ENCODE measurements around the gene HENMT1. TPM values are rescaled to one million over a fixed set of nuclear protein-coding genes. Genes with fewer than 3 reads are reported as not detected.
"Not testable (repeated sequence)": the region's sequence is repeated elsewhere in the genome, so short reads cannot be mapped to it uniquely, and the experiment has no call there.

Gene HENMT1
- total RNA-seq, 3 donors from 2014 or later (not counting 1 experiment from before 2014, with no cell fraction given), result 26.9 to 41.5 (median 30.6) TPM

DNA sequence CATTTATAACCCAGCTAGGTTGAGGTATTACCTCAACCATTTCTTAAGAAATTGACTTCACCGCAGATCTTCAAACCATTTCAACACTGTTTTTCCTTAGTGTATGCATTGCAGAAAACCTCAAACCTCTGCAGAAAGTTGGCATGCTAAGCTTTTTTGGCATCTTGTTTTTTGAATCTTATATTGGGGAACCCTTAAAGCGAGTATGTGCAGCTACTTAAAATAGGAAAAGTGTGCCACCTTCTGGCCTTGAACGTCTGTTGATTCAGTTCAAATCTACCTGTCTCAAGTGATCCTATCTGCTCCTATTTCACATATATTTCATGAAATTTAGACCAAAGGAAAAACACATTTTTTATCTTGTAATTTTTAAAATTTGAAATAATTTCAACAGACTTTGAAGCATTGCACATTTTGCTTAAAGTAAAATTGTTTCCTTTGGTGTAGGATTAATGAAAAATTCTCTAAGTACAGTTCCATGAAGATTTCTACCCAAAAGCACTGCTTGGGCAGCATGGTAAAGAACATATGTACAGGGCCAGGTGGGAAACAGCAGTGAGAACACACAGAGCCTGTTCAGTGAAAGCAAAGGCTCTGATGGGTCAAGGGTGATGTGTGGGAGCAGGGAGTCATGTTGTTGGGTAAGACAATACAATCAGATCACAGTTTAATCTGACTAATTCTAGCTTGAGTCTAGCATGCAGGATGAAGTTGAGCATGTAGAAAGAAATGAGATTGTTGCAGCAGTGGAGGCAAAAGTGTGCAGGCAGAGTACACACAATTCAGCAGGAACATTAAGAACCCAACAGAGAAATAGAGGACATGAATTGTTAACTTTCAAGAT lies 17.2 kb downstream of the HENMT1 start:
- intact Hi-C loops (cut with micrococcal nuclease), result loop anchor here (1.0 to 10.0 kb wide), 2 partner anchors 131 to 439 kb away; partner anchors contain the start of gene SLC25A24
- DNase-seq, result peak in 1 of 2 donors; percentile 86
- Histone ChIP-seq H3K27me3 (ENCODE audit: control insufficient read depth, insufficient read depth, low read length) (no peaks in the 10 kb centered on the region), H3K9me3 (ENCODE audit: control insufficient read depth, insufficient read depth, low read length) (peaks cover 3% of the 10 kb centered on the region), H3K4me3 (ENCODE audit: low read length) (no peak overlapping the region), H3K36me3 (ENCODE audit: control insufficient read depth, insufficient read depth, low read length) (peaks cover 3% of the 10 kb centered on the region), H3K27ac (ENCODE audit: low read length) (peak overlapping the region; percentile 96), H3K4me1 (ENCODE audit: control insufficient read depth, insufficient read depth, low read length) (peaks cover 72% of the 10 kb centered on the region)
- Mint-ChIP-seq H3K9me3 (no peaks in the 10 kb centered on the region), H3K4me3 (peak overlapping the region; percentile 57), H3K4me1 (peaks cover 78 to 79% of the 10 kb centered on the region in 2 donors), H3K27me3 (ENCODE audit: low read depth in 2 of 2) (no peaks in the 10 kb centered on the region), H3K36me3 (peaks cover 8% of the 10 kb centered on the region), H3K27ac (peak overlapping the region; percentile 98)
- 36% methylated on average over 3 of the region's 3 CpGs for WGBS (ENCODE audit: insufficient coverage)
- no peak for ATAC-seq
- TF ChIP-seq, protein P1, sequence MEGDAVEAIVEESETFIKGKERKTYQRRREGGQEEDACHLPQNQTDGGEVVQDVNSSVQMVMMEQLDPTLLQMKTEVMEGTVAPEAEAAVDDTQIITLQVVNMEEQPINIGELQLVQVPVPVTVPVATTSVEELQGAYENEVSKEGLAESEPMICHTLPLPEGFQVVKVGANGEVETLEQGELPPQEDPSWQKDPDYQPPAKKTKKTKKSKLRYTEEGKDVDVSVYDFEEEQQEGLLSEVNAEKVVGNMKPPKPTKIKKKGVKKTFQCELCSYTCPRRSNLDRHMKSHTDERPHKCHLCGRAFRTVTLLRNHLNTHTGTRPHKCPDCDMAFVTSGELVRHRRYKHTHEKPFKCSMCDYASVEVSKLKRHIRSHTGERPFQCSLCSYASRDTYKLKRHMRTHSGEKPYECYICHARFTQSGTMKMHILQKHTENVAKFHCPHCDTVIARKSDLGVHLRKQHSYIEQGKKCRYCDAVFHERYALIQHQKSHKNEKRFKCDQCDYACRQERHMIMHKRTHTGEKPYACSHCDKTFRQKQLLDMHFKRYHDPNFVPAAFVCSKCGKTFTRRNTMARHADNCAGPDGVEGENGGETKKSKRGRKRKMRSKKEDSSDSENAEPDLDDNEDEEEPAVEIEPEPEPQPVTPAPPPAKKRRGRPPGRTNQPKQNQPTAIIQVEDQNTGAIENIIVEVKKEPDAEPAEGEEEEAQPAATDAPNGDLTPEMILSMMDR (IDR thresholded peaks at IDR 0.05), result peak; percentile 69

DNA sequence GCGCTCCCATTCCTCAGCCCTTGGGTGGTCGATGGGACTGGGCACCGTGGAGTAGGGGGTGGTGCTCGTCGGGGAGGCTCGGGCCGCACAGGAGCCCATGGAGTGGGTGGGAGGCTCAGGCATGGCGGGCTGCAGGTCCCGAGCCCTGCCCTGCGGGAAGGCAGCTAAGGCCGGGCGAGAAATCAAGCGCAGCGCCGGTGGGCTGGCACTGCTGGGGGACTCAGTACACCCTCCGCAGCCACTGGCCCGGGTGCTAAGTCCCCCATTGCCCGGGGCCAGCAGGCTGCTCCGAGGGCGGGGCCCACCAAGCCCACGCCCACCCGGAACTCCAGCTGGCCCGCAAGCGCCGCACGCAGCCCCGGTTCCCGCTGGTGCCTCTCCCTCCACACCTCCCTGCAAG lies 20.0 kb downstream of the HENMT1 start:
- not testable (repeated sequence) for H3K36me3 ChIP-seq (ENCODE audit: control insufficient read depth, insufficient read depth, low read length); H3K9me3 ChIP-seq (ENCODE audit: control insufficient read depth, insufficient read depth, low read length); H3K4me3 Mint-ChIP-seq; H3K36me3 Mint-ChIP-seq; H3K4me3 ChIP-seq (ENCODE audit: low read length); H3K27me3 Mint-ChIP-seq (ENCODE audit: low read depth in 2 of 2); H3K9me3 Mint-ChIP-seq; ATAC-seq; H3K27ac ChIP-seq (ENCODE audit: low read length); DNase-seq; H3K27me3 ChIP-seq (ENCODE audit: control insufficient read depth, insufficient read depth, low read length)
- WGBS (ENCODE audit: insufficient coverage), result 97% methylated on average over 25 of the region's 28 CpGs
- H3K27ac Mint-ChIP-seq, result peak overlapping the region; percentile 78 to 97
- peaks cover 44% of the 10 kb centered on the region for H3K4me1 ChIP-seq (ENCODE audit: control insufficient read depth, insufficient read depth, low read length)
- peaks cover 50 to 51% of the 10 kb centered on the region in 2 donors for H3K4me1 Mint-ChIP-seq
- intact Hi-C loops (cut with micrococcal nuclease), result loop anchor here (1.0 to 10.0 kb wide), 2 partner anchors 50 to 436 kb away; partner anchors contain the start of gene SLC25A24

DNA sequence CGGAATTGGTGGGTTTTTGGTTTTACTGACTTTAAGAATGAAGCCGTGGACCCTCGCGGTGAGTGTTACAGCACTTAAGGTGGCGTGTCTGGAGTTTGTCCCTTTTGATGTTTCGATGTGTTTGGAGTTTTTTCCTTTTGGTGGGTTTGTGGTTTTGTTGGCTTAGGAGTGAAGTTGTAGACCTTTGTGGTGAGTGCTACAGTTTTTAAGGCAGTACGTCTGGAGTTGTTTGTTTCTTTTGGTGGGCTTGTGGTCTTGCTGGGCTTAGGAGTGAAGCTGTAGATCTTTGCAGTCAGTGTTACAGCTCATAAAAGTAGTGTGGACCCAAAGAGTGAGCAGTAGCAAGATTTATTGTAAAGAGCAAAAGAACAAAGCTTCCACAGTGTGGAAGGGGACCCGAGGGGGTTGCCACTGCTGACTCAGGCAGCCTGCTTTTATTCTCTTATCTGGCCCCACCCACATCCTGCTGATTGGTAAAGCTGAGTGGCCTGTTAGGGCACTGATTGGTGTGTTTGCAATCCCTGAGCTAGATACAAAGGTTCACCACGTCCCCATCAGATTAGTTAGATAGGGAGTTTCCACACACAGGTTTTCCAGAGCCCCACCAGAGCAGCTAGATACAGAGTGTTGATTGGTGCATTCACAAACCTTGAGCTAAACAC lies 20.9 kb downstream of the HENMT1 start:
- peak overlapping the region; percentile 4 for H3K27ac ChIP-seq (ENCODE audit: low read length)
- Mint-ChIP-seq H3K9me3 (no peaks in the 10 kb centered on the region), H3K4me3 (peak overlapping the region; percentile 41), H3K27me3 (ENCODE audit: low read depth in 2 of 2) (no peaks in the 10 kb centered on the region), H3K27ac (peak overlapping the region; percentile 78 to 97), H3K36me3 (no peaks in the 10 kb centered on the region), H3K4me1 (peaks cover 42% of the 10 kb centered on the region in 2 donors)
- H3K27me3 ChIP-seq (ENCODE audit: control insufficient read depth, insufficient read depth, low read length), result no peaks in the 10 kb centered on the region
- peaks cover 35% of the 10 kb centered on the region for H3K4me1 ChIP-seq (ENCODE audit: control insufficient read depth, insufficient read depth, low read length)
- DNase-seq (peak; percentile 58 to 72), ATAC-seq (peak in 2 of 3 donors; percentile 46 to 62)
- TF ChIP-seq, protein P1 (IDR thresholded peaks at IDR 0.05), result no peak
- 36% methylated on average over 6 of the region's 9 CpGs for WGBS (ENCODE audit: insufficient coverage)
- no peak overlapping the region for H3K4me3 ChIP-seq (ENCODE audit: low read length)
- no peaks in the 10 kb centered on the region for H3K9me3 ChIP-seq (ENCODE audit: control insufficient read depth, insufficient read depth, low read length)
- peaks cover 7% of the 10 kb centered on the region for H3K36me3 ChIP-seq (ENCODE audit: control insufficient read depth, insufficient read depth, low read length)
- intact Hi-C loops (cut with micrococcal nuclease), result loop anchor here (1.0 to 10.0 kb wide), 2 partner anchors 49 to 435 kb away; partner anchors contain the start of gene SLC25A24

DNA sequence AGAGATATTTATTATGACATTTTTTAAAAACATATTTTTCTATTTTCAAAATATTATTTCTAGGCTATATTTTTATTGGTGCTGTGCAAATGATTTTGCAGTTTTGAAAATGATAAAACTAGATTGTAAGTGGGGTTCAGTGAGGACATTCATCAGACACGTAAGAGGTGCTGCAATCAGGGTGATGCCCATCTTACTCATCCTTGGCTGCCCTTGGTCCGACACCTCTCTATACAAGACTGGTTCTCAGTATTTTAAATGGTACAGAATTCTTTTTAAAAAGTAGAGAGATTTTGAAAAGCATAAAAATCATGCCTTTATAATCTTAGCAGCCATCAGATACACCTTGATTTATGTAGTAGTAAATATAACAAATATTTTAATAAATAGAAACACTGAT lies 24.0 kb downstream of the HENMT1 start:
- H3K27ac Mint-ChIP-seq, result no peak overlapping the region
- H3K36me3 Mint-ChIP-seq, result no peaks in the 10 kb centered on the region
- Histone ChIP-seq H3K36me3 (ENCODE audit: control insufficient read depth, insufficient read depth, low read length) (peaks cover 11% of the 10 kb centered on the region), H3K9me3 (ENCODE audit: control insufficient read depth, insufficient read depth, low read length) (no peaks in the 10 kb centered on the region), H3K4me3 (ENCODE audit: low read length) (no peak overlapping the region), H3K27ac (ENCODE audit: low read length) (no peak overlapping the region), H3K27me3 (ENCODE audit: control insufficient read depth, insufficient read depth, low read length) (no peaks in the 10 kb centered on the region), H3K4me1 (ENCODE audit: control insufficient read depth, insufficient read depth, low read length) (peaks cover 13% of the 10 kb centered on the region)
- DNase-seq (no peak), ATAC-seq (no peak)
- TF ChIP-seq, protein P1 (IDR thresholded peaks at IDR 0.05), result no peak
- H3K27me3 Mint-ChIP-seq (ENCODE audit: low read depth in 2 of 2), result no peaks in the 10 kb centered on the region
- 100% methylated on average over 1 of the region's 2 CpGs for WGBS (ENCODE audit: insufficient coverage)
- H3K4me3 Mint-ChIP-seq, result no peak overlapping the region
- peaks cover 17 to 18% of the 10 kb centered on the region in 2 donors for H3K4me1 Mint-ChIP-seq
- intact Hi-C loops (cut with micrococcal nuclease), result no loop called here
- no peaks in the 10 kb centered on the region for H3K9me3 Mint-ChIP-seq

Data from natural killer cell (primary cell).